HUES64 (cell line): Measurements from ENCODE around the gene NDUFS5.
"Not testable (repeated sequence)": the region's sequence is repeated elsewhere in the genome, so short reads cannot be mapped to it uniquely, and the experiment has no call there.

Experiments
- H3K27ac ChIP-seq: 2 replicates; pipeline ENCODE4 v1.7.0; 2013; ENCODE audit warnings: low read depth, low read length, inconsistent platforms
- H3K27me3 ChIP-seq: 2 replicates; pipeline ENCODE4 v1.6.1; 2013; ENCODE audit warnings: mild to moderate bottlenecking, low read length; ENCODE audit not compliant: insufficient read depth
- H3K36me3 ChIP-seq: 2 replicates; pipeline ENCODE4 v1.6.1; 2013; ENCODE audit warnings: mild to moderate bottlenecking, low read length; ENCODE audit not compliant: insufficient read depth
- H3K4me1 ChIP-seq: 2 replicates; pipeline ENCODE4 v1.6.1; 2013; ENCODE audit warnings: mild to moderate bottlenecking, low read length, moderate library complexity; ENCODE audit not compliant: insufficient read depth
- H3K4me3 ChIP-seq: 2 replicates; pipeline ENCODE4 v1.5.1; 2013; ENCODE audit warnings: mild to moderate bottlenecking, low read length, moderate library complexity
- H3K9ac ChIP-seq: 2 replicates; pipeline ENCODE4 v1.6.1; 2013; ENCODE audit warnings: mild to moderate bottlenecking, low read depth, low read length
- H3K9me3 ChIP-seq: 2 replicates; pipeline ENCODE4 v1.6.1; 2013; ENCODE audit warnings: low read depth, low read length; ENCODE audit not compliant: insufficient read depth
- WGBS: fragments of 150-250, 120-280 bp; methylation state at CpG from one replicate; pipeline ENCODE4 v1.1.7; 2013; ENCODE audit warnings: missing lambda C conversion rate; 5-methylcytosine and 5-hydroxymethylcytosine counted together

Gene NDUFS5

DNA sequence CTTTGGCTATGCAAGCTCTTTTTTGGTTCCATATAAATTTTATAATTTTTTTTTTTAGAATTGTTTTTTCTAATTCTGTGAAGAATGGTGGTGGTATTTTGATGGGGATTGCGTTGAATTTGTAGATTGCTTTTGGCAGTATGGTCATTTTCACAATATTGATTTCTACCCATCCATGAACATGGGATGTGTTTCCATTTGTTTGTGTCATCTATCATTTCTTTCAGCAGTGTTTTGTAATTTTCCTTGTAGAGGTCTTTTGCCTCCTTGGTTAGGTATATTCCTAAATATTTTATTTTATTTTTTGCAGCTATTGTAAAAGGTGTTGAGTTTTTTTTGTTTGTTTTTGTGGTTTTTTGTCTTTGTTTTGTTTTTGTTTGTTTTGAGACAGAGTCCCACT is 5.7 kb upstream of the NDUFS5 start:
- not testable (repeated sequence) for H3K27ac ChIP-seq, H3K27me3 ChIP-seq, H3K36me3 ChIP-seq, H3K9me3 ChIP-seq, H3K9ac ChIP-seq, H3K4me3 ChIP-seq
- 100% methylated on average over 1 of the region's 1 CpG for WGBS
- peaks cover 16% of the 10 kb centered on the region for H3K4me1 ChIP-seq

DNA sequence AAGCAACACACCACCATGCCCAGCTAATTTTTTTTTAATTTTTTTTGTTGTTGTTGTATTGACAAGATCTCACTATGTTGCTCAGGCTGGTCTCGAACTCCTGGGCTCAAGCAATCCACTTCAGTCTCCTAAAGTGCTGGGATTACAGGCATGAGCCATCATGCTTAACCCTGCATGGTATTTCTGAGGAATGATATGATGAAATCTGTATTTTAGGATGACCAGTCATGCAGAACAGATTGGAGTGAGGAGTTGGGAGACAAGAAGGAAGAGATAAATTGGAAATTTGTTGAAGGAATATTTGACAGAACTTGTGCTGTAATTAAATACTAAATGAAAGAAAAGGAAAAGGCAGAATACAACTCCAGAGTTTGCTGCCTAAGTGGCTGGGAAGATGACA is 4.7 kb upstream of the NDUFS5 start:
- Histone ChIP-seq H3K9ac (no peak overlapping the region), H3K27ac (no peak overlapping the region), H3K4me1 (peaks cover 11% of the 10 kb centered on the region), H3K27me3 (no peaks in the 10 kb centered on the region), H3K36me3 (no peaks in the 10 kb centered on the region), H3K4me3 (no peak overlapping the region), H3K9me3 (no peaks in the 10 kb centered on the region)
- WGBS = 92% methylated on average over 1 of the region's 1 CpG

DNA sequence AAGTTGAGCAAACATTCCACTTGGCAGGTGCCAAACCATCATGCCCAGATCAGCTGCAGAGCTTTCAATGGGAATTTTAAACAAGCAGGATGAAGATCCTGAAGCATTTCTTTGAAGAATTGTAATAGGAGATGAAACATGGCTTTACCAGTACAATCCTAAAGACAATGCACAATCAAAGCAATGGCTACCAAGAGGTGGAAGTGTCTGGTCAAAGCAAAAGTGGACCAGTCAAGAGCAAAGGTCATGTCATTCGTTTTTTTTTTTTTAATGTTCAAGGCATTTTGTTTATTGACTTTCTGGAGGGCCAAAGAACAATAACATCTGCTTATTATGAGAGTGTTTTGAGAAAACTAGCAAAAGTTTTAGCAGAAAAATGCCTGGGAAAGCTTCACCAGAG is 3.0 kb upstream of the NDUFS5 start:
- H3K9ac ChIP-seq = no peak overlapping the region
- H3K27me3 ChIP-seq = no peaks in the 10 kb centered on the region
- 65% methylated on average over 1 of the region's 1 CpG for WGBS

DNA sequence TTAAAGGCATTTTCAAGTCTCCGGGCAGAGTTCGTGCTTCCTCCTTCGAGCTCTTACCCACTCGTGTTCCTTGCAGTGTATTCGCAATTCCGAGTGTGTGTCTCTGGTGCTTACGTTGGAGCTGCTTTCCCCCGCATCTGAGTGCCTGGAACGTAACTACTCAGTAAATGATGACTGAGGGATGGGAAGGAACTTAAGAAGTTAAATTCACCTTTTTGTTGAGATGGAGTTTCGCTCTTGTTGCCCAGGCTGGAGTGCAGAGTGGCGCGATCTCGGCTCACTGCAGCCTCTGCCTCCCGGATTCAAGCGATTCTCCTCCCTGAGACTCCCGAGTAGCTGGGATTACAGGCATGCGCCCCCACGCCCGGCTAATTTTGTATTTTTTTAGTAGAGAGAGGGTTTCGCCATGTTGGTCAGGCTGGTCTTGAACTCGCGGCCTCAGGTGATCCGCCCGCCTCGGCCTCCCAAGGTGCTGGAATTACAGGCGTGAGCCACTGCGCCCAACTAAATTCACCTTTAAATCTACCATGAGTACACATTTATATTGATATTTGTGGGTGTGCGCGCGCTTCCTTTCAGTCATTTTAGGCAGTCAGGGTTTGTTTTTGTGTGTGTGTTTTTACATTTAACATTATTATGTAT is 837 bp downstream of the NDUFS5 start:
- 22% methylated on average over 27 of the region's 30 CpGs for WGBS

More for the DNA sequence above, 3.0 kb upstream of the NDUFS5 start:
- Histone ChIP-seq H3K4me3 (no peak overlapping the region), H3K27ac (no peak overlapping the region), H3K9me3 (no peaks in the 10 kb centered on the region), H3K36me3 (no peaks in the 10 kb centered on the region), H3K4me1 (no peaks in the 10 kb centered on the region)

DNA sequence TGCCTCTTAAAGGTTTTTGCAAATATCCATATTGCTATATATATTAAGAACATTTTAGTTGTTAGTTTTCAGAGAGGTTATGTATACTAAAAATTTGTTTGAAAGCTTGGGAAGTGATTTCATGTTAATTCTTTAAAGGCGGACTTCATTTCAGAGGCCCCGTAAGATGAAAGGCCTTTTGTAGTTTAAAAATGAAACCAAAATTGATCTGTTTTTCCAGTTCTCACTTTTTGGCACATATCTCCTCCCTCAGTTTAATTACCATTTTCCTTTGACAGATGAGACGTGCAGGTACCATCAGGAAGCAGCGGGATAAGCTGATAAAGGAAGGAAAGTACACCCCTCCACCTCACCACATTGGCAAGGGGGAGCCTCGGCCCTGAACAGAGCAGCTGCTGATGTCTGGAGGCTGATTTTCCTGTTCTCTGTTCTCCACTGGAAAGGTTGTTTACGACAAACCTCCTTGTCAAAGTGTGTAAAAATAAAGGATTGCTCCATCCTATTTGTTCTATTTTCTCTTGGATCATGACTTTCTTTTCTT is 8.0 kb downstream of the NDUFS5 start:
- H3K36me3 ChIP-seq = peaks cover 82% of the 10 kb centered on the region
- H3K27ac ChIP-seq = no peak overlapping the region
- H3K9ac ChIP-seq = no peak overlapping the region
- no peaks in the 10 kb centered on the region for H3K4me1 ChIP-seq
- H3K27me3 ChIP-seq = no peaks in the 10 kb centered on the region
- WGBS = 97% methylated on average over 5 of the region's 6 CpGs
- no peaks in the 10 kb centered on the region for H3K9me3 ChIP-seq
- H3K4me3 ChIP-seq = no peak overlapping the region

More for the DNA sequence above, 837 bp downstream of the NDUFS5 start:
- Histone ChIP-seq H3K4me1 (no peaks in the 10 kb centered on the region), H3K27me3 (no peaks in the 10 kb centered on the region), H3K9me3 (no peaks in the 10 kb centered on the region), H3K36me3 (peaks cover 36% of the 10 kb centered on the region), H3K4me3 (peak overlapping the region; percentile 80), H3K27ac (peak overlapping the region; percentile 95), H3K9ac (peak overlapping the region; percentile 94)

DNA sequence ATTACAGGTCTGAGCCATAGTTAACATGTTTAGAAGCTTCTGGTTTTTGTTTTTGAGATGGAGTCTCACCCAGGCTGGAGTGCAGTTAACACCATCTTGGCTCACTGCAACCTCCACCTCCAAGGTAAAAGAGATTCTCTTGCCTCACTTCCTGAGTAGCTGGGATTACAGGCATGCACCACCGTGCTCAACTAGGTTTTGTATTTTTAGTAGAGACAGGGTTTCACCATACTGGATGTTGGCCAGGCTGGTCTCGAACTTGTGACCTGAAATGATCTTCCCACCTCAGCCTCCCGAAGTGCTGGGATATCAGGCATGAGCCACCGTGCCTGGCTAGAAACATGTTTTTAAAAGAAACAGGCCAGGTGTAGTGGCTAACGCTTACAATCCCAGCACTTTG is 10.5 kb downstream of the NDUFS5 start:
- WGBS = 96% methylated on average over 5 of the region's 5 CpGs
- Histone ChIP-seq H3K4me1 (no peaks in the 10 kb centered on the region), H3K4me3 (no peak overlapping the region), H3K27me3 (no peaks in the 10 kb centered on the region), H3K9ac (no peak overlapping the region), H3K27ac (no peak overlapping the region), H3K9me3 (no peaks in the 10 kb centered on the region), H3K36me3 (peaks cover 66% of the 10 kb centered on the region)

DNA sequence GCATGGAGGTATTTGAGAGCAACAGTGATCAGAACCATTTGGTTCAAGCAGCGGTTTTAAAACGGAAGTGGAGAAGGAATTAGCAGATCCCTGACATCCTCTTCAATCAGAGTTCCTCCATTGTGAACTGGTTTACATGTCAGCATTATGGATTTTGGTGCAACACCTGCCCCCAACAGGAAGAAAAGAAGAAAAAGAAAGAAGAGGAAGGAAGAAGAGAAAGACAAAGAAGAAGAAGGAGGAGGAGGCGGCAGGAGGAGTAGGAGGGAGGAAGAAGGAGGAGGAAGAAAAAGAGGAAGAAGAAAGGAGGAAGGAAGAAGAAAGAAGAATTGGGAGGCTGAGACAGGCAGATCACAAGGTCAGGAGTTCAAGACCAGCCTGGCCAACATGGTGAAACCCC is 17.4 kb downstream of the NDUFS5 start:
- Histone ChIP-seq H3K27me3 (no peaks in the 10 kb centered on the region), H3K27ac (no peak overlapping the region), H3K36me3 (peaks cover 19% of the 10 kb centered on the region), H3K9me3 (no peaks in the 10 kb centered on the region), H3K4me3 (no peak overlapping the region), H3K9ac (no peak overlapping the region), H3K4me1 (peaks cover 12% of the 10 kb centered on the region; the same call in 1 of the 2 replicates)
- WGBS = 91% methylated on average over 3 of the region's 3 CpGs

DNA sequence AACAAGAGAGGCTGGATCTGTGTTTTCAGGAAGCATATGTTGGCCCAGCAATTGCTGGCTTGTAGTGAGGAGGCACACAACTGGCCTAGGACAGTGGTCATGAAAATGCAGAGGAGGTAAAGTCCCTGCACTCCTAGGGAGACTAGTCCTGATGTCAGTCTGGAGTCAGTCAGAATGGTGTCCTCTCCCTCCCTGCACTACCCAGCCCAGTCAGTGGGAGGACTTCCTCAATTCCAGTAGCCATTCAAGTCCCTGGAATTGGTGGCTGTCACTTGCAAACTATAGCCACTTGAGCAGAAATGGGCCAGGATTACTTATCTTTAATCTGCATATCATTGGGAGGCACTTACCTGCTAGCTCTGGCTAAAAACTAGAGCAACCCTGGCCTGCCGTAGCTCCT is 18.6 kb downstream of the NDUFS5 start:
- no peak overlapping the region for H3K9ac ChIP-seq
- H3K27ac ChIP-seq = no peak overlapping the region
- peaks cover 19% of the 10 kb centered on the region for H3K36me3 ChIP-seq
- no peaks in the 10 kb centered on the region for H3K9me3 ChIP-seq
- WGBS = 85% methylated on average over 1 of the region's 1 CpG
- no peak overlapping the region for H3K4me3 ChIP-seq
- H3K27me3 ChIP-seq = no peaks in the 10 kb centered on the region
- peaks cover 12% of the 10 kb centered on the region; the same call in 1 of the 2 replicates for H3K4me1 ChIP-seq

DNA sequence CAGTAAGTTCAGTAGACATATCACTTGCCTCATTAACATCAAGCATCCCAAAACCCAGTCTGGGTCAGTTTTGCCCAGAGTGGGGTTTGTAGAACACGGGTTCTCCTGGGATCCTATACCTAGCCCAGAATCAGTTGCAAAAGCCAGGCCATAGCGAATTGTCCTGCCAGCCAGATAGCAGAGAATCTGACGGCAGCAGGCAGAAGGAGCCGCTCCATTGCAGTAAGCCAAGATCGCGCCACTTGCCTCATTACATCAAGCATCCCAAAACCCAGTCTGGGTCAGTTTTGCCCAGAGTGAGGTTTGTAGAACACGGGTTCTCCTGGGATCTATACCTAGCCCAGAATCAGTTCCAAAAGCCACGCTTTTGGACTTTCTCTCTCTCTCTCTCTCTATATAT is 19.1 kb downstream of the NDUFS5 start:
- H3K9ac ChIP-seq = no peak overlapping the region
- peaks cover 19% of the 10 kb centered on the region for H3K36me3 ChIP-seq
- WGBS = 95% methylated on average over 7 of the region's 8 CpGs
- no peak overlapping the region for H3K4me3 ChIP-seq
- H3K9me3 ChIP-seq = no peaks in the 10 kb centered on the region
- H3K27me3 ChIP-seq = no peaks in the 10 kb centered on the region
- no peak overlapping the region for H3K27ac ChIP-seq
- peaks cover 12% of the 10 kb centered on the region; the same call in 1 of the 2 replicates for H3K4me1 ChIP-seq

DNA sequence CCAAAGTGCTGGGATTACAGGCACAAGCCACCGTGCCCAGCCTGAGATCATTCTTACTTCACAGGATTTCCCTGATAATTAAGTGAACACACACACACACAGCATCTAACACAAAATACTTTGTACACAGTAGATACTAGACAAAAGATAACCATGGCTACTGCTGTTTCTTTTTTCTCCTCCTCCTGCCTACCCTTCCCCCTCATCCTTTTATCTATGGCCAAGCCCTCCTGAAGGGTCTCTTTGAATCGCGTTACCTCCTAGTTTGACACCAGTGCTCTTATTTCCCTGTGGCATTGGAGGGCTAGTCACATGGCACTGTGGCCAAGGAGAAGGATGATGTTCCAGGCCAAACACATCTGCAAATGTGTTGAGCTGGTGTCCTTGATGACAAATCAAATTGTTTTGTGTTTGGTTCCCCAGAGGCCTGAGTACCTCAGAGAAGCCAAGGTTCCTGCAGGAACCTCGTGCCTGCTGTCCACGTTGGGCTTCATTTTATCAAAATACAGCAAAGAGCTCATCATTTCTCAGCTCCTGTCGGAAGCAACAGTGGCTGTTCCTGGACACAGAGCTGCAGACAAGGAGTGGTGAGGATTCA is 20.6 kb downstream of the NDUFS5 start:
- H3K9me3 ChIP-seq = no peaks in the 10 kb centered on the region
- H3K4me3 ChIP-seq = no peak overlapping the region
- H3K36me3 ChIP-seq = peaks cover 12% of the 10 kb centered on the region
- H3K27ac ChIP-seq = no peak overlapping the region; the same call in 1 of the 2 replicates
- WGBS = 87% methylated on average over 6 of the region's 6 CpGs
- H3K4me1 ChIP-seq = peaks cover 12% of the 10 kb centered on the region; the same call in 1 of the 2 replicates
- no peak overlapping the region for H3K9ac ChIP-seq
- no peaks in the 10 kb centered on the region for H3K27me3 ChIP-seq

DNA sequence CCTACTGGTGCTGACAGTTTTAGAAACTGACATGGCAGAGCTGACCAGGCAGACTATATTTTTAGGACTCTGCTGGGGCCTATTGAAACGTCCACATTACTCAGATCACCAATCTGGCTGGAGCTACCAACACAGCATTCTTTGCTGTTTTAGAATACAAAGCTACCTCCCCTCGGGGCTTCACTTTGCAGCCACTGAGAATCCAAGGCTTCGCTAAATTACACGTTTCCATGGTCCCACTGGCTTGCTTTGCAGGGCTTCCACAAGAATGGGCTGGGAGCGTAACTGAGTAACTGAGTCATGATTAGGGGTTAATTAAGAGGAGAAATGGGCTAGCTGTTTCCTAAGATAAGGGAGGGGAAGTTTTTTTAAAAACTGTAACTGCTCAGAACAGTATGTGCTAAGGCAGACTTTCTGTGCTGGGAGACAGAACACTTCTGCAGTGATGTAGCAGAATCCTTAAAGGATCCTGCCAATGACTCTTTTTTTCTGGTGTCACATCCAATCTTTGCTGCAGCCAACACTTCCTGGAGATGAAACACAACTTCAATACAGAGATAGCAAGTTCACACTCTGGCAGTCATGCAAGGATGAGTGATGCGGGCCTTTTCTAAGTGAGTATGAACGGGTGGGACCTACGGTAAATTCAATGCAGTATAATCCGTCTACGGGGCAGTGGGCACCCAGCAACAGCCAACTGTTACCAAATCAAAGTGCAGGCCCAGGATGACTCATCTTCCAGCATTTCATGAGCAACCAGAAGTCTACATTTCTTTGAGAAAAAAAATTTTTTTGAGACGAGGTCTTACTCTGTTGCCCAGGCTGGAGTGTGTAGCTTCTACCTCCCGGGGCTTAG is 21.5 kb downstream of the NDUFS5 start:
- no peak overlapping the region; the same call in 1 of the 2 replicates for H3K27ac ChIP-seq
- H3K9me3 ChIP-seq = no peaks in the 10 kb centered on the region
- H3K36me3 ChIP-seq = peaks cover 7% of the 10 kb centered on the region
- H3K9ac ChIP-seq = no peak overlapping the region; the same call in 1 of the 2 replicates
- H3K4me3 ChIP-seq = no peak overlapping the region
- H3K27me3 ChIP-seq = no peaks in the 10 kb centered on the region
- WGBS = 84% methylated on average over 11 of the region's 12 CpGs
- peaks cover 18% of the 10 kb centered on the region for H3K4me1 ChIP-seq
